NCI-H2029 treated with DMSO at 0.1 percent for 48 hours (cell line): ENCODE measurements around the gene OSER1.
A peak's percentile ranks its signal among the peaks of the same experiment; 100 is the strongest.
"Not testable (repeated sequence)": the region's sequence is repeated elsewhere in the genome, so short reads cannot be mapped to it uniquely, and the experiment has no call there.

Experiments
- DNase-seq: peaks from one replicate; lab custom pipeline; 2025; lab: John Stamatoyannopoulos, UW

OSER1 gene

DNA sequence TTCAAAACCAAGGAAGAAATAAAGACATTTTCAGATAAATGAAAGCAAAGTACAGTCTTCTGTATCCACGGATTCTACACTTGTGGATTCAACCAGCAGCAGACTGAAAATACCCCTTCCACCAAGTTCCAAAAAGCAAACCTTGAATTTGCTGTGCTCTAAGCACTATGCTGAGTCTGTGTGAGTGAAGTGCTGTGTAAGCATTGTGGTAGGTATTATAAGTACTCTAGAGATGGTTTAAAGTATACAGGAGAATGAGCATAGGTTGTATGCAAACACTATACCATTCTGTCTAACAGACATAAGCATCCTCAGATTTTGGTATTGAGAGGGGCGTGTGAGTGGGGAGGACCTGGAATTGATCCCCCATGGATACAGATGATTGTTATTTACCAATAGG lies 9.6 kb downstream of the OSER1 start:
- peak; percentile 21 for DNase-seq

DNA sequence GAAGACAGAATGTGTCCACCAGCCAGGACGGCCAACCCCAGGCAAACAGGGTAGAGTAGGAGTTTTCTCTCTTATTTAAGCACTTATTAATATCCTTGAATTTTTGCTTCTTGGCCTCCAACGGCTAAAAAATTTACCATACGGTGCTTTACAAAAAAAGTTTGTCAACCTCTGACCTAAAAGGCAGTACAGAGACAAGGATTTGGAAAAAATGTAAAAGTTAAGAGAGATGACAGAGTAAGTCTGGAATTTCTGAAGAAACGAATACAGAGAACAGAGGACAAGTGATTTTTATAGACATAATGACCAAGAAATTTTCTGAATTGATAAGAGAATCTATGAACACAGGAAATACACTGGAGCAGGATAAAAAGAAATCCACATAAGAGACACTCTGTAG lies 10.2 kb downstream of the OSER1 start:
- DNase-seq = no peak

DNA sequence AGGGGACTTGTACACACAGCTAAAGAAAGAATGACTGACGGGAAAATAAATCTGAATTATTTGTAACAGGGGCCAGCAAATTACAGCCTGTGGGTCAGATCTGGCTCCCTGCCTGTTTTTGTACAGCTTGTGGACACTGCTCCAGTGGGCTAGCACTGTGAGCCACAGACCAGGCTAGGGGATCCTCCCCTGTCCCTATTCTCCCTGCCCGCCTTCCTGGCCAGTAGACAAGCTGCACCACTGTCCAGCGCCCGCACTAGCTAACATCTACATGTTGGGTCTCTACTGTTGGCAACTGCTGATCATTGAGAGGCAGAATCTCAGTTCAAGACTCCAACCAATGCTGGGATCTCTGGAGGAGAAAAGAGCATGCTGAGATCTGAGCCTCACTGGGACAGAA lies 10.7 kb downstream of the OSER1 start:
- no peak for DNase-seq

DNA sequence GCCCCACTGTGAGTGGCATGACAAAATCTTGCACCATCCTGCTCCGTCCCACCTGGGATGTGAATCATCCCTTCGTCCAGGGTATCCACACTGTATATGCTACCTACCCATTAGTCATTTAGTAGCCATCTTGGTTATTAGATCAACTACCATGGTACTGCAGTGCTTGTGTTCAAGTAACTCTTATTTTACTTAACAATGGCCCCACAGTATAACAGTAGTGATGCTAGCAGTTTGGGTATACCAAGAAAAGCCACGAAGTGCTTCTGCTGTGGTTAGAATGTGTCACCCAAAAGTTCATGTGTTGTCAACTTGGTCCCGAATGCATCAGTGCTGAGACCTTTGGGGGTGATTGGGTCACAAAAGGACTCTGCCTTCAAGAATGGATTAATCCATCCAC lies 11.7 kb downstream of the OSER1 start:
- no peak for DNase-seq

DNA sequence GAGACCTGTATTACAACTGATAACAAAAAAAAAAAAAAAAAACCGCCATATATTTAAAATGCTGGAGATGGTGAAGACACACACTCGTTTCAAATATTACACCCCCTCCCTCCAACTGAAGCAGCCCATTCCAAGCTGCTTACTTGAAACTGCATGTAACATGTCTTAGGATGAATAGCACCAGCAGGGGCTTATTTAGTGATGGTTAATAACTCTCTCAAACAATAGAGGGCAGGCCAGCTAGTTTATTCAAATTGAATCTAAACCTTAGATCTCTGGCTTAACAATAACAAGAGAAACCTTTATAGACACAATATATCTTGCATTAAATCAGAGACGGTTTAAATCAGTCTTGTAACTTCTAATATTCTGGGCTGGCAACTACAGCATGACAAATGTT lies 14.3 kb downstream of the OSER1 start:
- no peak for DNase-seq

DNA sequence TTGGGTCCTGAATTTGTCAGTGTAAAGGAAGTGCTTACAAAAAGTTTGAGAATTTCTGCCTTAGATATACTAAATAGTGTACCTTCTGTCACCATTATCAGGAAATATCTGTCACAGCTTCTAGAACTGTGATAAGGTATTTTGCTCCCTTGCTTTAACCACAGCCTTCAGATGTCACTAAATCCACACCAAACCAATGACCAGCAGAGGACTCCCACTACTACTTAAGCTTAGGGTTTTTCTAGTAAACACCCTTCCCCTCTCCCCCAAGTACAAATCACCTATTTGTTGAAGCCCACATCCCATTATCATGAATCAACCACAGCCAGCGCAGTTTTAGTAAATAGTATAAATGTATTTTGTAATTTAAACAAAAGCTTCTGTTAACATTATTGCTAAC lies 15.0 kb downstream of the OSER1 start:
- no peak for DNase-seq

DNA sequence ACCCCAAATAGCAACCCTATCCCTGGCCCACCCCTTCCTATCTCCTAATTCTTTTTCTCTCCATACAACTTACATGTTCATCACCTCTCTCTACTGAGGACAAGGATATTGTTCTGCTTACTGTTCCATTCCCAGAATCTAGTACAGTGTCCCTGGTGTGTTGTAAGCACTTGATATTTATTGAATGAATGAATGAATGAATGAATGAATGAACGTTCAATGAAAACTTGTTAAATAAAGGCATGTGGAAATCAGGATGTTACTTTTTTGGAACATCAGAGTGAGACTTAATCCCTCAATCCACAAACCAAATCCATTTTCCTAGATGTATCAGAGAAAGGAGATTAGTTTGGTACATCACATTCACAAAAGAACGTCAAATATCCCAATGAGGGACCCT lies 16.8 kb downstream of the OSER1 start:
- no peak for DNase-seq

DNA sequence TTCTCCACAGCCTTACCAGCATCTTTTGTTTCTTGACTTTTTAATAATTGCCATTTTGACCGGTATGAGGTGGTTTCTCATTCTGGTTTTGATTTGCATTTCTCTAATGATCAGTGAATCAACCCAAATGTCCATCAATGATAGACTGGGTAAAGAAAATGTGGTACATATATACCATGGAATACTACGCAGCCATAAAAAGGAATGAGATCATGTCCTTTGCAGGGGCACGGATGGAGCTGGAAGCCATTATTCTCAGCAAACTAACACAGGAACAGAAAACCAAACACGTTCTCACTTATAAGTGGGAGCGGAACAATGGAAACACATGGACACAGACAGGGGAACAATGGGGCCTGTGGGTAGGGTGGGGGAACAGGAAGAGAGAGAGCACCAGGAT lies 18.9 kb downstream of the OSER1 start:
- DNase-seq = not testable (repeated sequence)

DNA sequence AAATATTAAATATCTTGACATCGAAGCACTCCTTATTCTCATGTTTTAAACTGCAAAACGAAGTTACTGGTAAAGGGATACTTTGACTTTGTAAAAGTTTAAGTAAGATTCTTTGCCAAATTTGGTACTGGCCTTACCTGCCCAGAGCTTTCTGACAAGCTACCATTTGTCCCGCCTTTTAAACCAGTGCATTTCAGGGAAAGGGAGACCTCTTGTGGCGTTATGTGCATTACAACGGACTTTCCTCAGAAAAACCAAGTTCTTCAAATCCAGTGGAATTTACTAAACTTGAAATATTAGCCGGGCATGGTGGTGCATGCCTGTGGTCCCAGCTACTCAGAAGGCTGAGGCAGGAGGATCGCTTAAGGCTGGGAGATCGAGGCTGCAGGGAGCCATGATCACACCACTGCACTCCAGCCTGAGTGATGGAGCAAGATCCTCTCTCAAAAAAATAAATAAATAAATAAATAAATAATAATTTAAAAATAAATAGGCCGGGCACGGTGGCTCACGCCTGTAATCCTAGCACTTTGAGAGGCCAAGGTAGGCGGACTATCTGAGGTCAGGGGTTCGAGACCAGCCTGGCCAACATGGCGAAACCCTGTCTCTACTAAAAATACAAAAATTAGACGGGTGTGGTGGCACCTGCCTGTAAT lies 20.2 kb downstream of the OSER1 start:
- peak; percentile 38 for DNase-seq

DNA sequence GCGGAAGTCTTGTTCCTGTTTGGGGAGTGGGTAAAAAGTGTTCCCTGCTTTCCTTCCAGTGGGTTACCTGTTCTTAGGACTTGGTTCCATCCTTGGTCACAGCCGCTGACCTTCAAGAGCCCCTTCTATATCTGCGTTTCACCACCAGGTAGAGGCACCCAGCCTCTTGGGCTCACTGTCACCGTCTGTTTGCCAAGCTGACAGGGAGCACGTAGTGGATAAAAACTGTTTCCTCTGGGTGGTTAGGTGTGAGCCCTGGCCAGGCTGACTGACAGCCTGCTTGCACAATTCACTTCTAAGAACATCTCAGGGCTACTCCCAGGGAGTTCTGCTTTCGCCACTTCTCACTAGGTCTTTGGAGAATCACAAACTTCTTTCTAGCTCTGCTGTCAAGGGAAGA lies 21.8 kb downstream of the OSER1 start:
- DNase-seq = no peak

DNA sequence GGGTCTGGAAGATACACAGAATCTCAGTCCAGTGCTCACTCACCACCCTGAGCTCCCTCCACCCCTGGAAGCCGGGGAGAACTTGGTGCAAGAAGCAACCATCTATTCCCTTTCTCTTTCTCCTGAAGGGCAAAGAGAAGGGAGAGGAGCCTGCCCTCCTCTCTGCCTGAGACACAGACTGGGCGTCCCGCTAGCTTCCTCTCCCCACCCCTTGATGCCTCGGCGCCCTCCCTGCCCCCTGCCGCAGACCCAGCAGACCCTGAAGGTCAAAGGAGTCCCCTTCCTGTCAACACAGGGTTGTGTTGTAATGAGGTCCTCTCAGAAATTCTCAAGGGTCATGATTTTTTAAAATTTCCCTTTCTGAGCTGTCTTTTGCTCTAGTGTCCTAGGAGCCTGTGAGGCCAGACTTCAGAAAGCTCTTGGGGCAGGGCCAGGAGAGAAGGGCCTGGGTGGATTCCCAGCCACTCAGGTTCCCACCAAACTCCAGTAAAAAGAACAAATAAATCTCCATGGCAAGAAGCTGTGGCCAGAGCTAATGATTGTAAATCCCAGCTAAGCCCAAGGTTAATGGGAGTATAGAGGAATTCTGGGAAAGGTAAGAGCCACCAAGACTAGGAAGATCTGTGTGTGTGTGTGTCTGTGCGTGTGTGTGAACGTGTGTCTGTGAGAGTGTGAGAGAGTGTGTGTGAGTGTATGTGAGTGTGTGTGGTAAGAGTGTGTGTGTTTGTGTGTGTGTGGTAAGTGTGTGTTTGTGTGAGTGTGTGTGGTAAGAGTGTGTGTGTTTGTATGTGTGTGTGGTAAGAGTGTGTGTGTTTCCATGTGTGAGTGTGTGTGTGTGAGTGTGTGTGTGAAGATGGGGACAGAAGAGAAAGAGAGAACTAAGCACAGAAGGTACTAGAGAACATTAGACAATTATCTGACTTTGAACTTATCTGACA lies 22.5 kb downstream of the OSER1 start:
- DNase-seq = no peak

DNA sequence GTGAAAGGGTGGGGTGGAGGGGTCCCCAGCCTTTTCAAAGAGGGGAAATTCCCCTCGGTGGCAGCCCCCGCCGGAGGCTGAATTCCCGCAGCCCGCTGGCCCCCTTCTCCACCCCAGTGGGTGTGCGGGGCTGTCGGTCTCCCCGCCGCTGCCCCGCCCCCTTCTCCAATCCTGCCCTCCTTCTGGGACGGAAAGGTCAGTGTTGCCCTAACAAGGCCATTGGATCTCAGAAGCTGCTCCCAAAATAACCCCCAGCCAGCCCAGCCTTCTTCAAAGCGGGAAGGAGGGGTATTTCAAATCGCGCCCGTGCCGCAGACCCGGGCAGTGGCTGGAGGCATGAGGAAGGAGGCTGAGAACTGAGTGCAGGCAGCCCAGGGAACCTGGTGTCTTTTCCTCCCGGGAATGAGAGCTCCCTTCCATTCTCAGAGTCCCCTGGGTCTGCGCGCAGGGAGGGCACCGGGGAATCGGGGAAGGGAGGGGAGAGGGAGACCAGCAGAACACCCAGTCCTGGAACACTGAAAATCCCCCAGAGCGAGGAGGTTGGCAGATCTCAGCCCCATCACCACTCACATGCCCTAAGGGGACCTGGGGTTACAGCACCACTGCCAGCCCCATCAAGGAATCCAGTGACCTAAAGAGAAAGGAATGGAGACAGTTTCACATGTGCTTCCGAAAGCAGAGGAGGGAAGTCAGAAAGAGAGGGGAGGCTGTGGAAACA lies 23.4 kb downstream of the OSER1 start, which contains the start of gene JPH2:
JPH2 (minus strand) TSS at position 135 of the 718 bp plus-strand sequence. CDS start 483 bp downstream, outside the sequence.
- no peak for DNase-seq

DNA sequence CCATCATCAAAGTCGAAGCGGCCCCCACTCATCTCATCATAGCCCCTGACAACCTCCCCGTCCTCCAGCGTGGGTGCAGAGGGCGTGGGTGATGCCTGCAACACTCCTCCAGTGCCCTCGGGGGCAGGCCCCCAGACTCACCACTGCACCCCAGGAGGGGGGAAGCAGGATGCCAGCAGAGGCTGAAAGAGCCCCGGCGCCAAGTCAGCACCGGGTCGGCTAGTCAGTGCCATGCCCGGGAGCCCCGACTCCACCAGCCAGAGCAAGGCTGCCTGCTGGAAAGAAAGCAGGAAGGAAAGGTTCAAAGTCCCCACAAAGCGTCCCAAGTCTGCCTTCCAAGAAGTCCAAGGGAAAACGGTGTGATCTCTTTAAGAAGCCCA lies 23.9 kb downstream of the OSER1 start:
- DNase-seq = no peak

DNA sequence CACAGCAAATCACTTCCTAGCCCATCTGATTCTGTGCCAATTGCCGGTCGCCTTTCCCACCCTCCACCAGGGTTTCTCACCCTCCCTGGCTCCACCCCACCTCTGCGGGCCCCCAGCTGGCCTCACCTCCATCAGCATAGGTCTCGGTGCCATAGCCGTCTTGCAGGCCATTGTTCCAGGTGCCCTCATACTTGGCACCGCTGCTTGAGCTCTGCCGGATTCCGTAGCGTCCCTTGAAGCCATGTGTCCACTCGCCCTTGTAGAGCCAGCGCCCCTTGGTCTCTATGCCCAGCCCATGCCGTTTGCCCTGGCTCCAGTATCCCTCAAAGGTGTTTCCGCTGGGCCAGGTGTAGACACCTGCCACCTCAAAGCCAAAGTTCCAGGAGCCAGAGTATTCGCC lies 24.4 kb downstream of the OSER1 start:
- DNase-seq = no peak

DNA sequence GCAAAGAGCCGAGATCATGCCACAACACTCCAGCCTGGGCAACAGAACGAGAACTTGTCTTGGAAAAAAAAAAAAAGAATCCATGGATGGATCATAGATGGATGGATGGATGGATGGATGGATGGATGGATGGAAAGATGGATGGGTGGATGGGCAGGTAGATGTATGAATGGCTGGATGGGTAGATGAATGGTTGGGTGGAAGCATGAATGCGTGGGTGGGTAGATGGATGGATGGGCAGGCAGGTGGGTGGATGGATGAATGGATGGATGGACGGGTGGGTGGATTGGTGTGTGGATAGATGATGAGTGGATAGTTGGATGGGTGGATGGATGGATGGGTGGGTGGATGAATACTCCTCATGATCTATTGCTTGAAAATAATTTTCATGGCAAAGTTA lies 25.0 kb downstream of the OSER1 start:
- no peak for DNase-seq

DNA sequence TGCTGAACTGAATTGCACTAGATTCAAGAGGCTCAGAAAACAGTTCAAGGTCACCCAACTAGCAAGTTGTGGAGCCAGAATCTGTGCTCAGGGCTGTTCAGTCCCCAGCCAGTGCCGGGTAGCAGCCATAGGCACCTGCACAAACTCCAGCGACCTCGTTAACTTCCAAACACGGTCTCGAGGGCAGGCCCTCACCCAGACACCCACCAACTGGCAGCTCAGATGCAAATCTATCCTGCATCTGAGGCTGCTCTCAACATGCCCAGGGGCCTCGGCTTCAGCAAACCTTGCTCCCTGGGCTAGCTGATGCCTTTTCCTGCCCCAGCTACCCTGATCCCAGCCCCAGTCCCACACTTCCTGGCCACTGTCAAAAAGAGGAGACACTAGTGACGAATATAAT lies 27.3 kb downstream of the OSER1 start:
- DNase-seq = no peak

DNA sequence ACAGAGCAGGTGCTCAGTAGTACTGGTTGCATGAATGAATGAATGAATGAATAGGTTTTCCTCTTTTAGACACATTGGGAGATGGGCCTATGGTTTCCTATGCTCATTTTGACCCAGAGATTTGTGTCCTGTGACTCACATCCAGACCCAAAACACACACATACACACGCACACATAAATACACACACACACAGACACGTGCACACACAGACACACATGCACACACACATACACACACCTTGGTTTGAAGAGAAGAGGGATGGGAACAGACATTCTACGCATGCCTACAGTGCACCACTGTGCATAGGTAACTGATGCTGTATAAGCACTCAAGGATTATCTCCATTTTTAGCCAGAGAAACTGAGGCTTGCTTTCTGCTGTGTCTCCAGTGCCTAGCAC lies 27.7 kb downstream of the OSER1 start:
- no peak for DNase-seq

DNA sequence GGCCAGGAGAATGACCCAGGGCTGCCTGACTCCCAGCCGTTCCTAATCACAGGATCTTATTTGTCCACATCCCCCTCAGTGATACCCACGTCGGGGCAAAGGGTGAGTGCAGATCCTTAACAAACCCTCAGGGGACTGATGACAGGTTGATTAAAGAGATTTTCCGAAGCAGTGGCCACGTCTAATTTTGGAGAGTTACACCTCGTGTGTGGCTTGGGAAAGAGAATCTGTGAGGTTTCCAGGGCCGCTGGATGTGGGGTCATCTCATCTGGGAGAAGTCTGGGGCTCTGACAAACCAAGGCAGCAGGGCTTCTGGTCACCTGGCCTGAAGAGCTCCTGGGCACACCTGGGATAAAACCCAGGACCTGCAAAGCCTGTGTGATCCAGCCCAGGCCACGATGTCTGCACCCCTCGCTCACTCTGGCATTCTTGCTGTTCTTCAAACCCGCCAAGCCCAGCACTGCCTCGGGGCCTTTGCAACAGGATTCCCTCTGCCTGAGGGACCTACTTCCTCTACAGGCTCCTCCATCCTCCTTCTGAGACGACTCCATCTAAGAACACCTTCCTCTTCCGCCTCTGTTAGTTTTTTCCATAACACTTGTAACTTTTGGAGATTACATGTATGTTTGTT lies 28.3 kb downstream of the OSER1 start:
- no peak for DNase-seq

DNA sequence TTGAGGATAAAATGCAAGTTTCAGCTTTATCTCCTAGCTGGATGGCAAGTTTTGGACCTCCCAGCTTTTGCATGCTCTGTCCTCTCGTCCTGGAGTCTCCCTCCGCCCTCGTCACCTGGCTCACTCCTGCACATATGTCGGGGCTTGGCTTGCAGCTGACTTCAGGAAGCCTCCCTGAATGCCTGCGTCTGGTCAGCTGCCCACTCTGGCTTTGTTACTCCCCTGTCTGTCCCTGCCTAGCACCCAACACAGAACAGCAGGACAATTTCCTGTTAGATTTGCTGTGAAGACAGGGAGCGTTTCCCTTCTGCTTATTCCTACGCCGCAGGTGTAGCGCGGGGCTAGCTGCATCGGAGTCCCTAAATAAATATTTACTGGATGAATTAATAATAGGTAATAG lies 29.0 kb downstream of the OSER1 start:
- no peak for DNase-seq

DNA sequence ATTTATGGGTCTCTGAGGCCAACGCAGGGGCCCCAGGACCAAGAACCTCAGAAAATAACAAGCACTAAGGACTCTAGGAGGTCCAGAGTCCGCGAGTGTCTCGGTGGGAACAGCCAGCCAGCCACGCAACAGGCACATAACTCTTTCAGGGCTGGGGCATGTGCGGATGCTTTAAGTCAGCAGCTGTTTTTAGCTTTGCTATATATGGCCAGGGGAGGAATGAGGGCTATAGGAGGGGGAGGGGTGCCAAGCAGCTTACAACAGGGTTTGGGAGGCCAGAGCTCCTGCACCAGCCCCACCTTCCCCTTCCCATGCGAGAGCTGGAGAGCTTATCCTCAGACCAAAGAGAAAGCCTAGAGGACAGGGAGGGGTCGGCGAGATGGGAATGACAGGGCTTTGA lies 29.8 kb downstream of the OSER1 start:
- DNase-seq = no peak

DNA sequence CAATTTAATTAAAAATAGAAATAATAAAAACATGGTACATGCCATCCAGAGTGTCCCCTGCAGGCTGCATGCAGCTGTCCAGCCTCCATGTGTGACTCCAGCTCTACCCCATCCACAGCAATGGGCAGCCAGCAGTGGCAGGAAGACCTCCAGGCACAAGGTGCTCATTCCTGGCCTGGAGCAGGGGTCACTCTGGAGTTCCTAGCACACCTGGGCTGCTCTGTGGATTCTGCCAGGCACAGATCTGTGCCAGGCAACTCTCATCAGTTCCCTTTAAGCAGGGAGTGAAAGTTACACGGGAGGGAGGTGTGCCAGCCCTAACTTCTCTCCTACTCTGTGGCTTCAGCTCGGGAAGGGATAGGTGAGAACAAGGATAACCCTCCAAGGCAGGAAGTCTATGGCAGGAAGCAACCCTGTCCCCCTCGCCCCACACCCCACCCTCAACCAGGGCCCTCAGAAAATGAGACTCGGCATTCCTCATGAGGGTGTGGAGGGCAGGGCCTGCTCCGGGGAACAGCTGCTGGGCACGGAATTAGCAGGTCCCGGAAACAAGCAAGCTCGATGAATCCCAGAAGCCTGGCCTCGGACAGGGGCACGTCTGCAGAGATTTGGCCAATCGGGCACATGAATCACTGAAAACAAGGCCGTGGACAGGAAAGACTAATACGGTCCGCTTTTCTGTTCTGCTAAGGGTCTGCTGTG lies 33.6 kb downstream of the OSER1 start:
- DNase-seq = no peak
